Stimulated activated CD8-positive, alpha-beta memory T cell treated with anti-CD3 and anti-CD28 coated beads, Interleukin-4, amount 100 ng/mL, for 1 hour (primary cell): ENCODE data around the gene ZNF830.
"Not testable (repeated sequence)": the region's sequence is repeated elsewhere in the genome, so short reads cannot be mapped to it uniquely, and the experiment has no call there.

Source experiments
- DNase-seq, 2 donors: peaks; one replicate each; pipeline ENCODE4 v3.0.0-alpha.2; 2020; ENCODE audit warnings: low read depth in 2 of 2, low spot score in 1 of 2

The ZNF830 gene

DNA sequence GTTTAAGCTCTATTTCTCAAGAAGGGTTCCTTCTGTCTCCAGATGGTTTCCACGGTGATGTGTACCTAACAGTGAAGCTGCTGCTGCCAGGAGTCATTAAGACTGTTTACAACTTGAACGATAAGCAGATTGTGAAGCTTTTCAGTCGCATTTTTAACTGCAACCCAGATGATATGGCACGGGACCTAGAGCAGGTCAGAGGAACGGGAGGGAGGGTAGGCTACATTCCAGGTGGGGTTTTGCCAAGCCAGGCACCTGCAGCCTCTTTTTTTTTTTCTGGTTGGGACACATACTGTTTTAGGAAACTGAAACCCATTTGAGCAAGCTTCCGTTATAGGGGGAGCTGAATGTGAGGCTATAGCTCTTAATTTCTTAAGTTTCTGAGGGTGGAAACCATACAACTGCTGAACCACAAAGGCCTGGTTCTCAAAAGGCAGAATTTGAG, 29.6 kb downstream of the ZNF830 start:
- DNase-seq: no peak

DNA sequence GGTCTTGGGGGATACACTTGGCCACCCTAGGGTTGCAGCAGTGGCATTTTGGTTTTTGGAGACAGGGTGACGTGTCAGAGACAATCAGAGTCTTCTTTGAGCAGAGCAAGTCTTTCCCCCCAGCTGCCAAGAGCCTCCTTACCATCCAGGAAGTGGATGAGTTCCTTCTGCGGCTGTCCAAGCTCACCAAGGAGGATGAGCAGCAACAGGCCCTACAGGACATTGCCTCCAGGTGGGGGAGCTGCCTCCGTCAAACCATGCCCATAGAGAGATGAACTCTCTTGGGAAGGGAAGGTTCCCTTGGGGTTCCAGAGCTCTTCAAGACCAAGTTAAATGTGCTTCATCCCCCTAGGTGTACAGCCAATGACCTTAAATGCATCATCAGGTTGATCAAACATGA, 30.3 kb downstream of the ZNF830 start:
- DNase-seq: no peak

DNA sequence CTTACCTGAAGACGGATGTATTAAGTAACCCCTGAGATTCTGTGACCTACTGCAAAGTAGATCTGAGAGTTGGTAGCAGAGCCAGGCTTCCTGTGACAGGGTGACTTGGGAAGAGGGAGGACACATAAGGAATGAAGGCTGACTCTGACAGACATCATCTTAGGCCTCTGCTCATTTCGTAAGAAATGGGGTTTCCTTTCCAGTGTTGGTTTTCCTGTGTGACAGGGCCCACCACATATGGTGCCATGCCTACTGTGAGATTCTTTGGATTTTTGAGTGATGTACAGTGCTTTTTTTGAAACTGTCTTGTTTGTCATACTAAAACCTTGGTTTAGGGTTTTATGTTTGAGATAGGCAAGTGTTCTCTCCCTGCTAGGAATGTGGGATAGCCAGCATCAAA, 31.7 kb downstream of the ZNF830 start:
- DNase-seq: no peak

DNA sequence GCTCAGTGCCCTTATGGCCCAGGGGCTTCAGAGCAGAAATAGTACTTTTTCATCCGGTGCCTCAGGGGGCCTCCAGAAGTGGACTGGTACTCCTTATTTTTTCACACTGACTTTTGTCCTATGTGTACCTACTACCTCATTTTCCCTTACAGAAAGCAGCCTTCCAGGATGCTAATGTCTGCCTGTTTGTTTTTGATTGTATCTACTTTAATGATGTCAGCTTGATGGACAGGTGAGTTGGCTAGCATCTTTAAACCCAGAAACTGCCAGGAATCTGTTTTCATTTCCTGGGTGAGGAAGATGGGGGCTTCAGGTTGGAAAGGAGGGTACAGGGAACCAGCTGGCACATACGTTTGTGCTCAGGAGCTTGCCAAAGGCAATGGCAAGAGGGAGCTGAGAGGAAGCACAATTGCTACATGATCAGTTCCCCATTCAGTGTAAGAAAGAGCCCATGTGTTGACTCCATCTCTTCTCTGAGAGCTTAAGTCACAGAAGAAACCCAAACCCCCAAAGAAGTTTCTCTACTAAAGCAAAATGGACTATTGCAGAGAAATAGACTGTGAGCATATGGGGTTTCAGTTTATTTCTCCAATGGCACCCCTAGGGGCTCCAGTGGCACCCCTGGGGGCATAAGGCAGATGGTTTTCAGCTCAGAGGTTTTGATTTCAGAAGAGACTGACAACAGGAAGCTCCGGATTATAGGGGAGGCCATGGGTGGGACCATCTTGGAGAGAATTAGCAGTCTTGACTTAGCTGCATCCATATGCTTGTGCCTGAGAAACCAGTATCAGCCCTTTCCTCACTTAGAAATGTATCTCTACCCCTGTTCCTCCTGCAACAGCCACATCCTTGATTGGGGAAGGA, 35.3 kb downstream of the ZNF830 start:
- DNase-seq: no peak

DNA sequence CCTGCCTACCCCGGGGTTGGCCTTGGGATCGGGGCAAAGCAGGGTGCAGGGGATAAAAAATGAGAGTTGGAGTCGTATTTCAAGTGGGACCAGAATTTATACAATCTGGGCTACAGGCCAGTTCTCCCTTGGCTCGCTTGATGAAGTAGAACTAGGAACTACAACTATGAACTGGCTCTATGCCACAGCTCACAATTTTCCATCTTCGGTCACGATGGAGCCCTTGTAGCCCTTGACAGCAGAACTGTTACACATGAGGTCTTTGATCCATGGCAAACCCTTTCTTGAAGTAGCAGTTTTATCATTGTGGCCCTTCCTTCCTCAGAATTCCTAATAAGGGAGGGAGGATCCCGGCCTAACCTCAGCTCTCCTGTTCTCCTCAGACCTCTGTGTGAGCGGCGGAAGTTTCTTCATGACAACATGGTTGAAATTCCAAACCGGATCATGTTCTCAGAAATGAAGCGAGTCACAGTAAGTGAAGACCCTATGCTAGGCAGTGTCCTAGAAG, 36.1 kb downstream of the ZNF830 start:
- DNase-seq: no peak

DNA sequence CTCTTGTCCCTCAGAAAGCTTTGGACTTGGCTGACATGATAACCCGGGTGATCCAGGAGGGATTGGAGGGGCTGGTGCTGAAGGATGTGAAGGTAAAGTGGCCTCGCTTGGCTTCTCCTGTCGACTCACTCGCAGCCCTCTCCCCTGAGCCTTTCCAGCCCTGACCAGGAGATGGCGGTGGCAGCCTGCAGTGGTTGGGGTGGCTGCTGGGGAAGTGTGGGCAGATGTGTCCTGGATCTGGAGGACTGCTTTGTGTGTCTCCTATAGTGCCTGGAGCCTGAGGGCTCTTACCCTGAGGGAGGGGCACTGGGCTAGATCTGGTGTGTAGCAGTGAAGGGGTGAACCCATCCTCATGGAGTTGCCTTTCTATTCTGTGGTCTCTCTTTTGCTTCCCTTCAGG, 36.9 kb downstream of the ZNF830 start:
- DNase-seq: peak; percentile 35 to 64

DNA sequence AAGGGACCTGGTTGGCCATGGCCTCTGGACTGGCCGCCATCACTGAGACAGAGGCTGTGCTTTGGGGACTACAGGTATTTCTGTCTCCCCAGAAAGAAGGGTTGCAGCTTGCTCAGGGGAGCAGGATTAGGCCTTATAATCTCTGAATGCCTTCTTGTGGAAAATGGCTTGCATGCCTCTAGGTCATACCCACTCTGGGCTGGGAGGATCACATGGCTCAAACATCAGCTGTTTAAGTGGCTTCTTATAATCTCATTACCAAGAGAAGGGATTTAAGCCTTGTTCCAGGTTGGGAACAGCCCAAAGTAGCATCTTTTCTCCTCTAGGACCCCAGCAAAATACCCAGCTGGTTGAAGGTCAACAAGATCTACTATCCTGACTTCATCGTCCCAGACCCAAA, 38.1 kb downstream of the ZNF830 start:
- no peak for DNase-seq

DNA sequence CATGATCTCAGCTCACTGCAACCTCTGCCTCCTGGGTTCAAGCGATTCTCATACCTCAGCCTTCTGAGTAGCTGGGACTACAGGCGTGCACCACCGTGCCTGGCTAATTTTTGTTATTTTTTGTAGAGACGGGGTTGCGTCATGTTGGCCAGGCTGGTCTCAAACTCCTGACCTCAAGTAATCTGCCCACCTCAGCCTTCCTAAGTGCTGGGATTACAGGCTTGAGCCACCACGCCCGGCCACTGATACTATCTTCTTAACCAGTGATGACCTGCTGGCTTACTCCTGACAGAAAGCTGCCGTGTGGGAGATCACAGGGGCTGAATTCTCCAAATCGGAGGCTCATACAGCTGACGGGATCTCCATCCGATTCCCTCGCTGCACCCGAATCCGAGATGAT, 39.6 kb downstream of the ZNF830 start:
- not testable (repeated sequence) for DNase-seq

DNA sequence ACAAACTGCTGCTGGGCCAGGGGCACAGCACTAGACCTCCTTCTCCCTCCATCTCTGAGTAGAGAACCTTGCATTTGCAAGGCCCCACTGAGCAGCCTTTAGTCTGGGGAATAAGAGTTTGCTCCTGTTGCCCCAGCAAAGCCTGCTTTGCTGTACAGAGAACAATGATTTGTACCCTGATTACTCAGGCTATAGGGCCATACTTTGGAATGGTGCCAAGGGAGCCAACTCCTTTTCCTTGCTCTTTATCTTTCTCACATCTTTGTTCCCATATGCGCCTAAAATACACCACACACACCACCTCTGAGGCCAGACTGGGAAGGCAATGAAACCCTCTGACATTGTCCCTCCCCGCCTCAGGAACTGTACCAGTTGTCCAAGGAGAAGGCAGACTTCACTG, 40.2 kb downstream of the ZNF830 start:
- DNase-seq: no peak

DNA sequence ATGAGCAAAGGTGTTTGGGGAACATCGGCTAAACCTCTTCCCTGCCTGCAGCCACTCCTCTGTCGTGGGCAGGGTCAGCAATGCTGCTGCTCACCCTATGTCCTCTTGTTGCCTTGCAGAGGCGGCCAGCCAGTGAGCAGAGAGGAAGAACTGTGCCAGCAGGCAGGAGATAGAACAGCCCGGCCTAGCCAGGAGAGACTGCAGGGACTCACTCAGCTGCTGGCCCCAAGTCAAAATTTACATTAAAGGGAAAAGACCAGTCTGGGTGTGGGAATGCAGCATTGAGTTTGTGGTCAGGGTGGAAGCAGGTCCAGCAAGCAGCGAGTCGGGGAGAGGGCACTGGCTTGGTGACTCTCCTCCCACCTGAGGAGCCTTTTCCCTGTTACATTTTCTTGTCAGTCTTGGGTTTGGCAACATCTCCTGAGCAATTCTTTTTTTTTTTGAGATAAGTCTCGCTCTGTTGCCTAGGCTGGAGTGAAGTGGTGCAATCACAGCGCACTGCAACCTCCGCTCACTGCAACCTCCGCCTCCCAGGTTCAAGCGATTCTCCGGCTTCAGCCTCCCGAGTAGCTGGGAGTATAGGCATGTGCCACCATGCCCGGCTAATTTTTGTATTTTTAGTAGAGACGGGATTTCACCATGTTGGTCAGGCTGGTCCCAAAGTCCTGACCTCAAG, 41.7 kb downstream of the ZNF830 start:
- DNase-seq: no peak

DNA sequence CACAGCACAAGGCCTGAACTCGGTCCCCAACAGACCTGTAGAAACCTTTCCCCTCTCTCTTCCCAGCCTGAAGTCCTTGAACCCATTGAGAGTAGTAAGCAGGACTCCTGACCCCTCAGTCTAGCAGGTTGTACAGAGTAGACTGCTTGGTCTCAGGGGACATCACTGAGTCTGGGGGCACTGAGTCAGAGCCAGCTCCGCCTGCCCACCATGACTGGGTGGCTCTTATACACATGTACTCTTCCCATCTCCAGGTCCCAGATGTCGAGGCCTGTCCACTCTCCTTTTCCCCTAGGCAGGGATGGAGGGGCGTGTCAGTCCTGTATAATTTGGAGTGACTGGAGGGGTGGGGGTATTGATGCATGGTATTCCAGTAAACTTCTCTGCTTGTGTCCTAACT, 42.4 kb downstream of the ZNF830 start:
- DNase-seq: no peak

DNA sequence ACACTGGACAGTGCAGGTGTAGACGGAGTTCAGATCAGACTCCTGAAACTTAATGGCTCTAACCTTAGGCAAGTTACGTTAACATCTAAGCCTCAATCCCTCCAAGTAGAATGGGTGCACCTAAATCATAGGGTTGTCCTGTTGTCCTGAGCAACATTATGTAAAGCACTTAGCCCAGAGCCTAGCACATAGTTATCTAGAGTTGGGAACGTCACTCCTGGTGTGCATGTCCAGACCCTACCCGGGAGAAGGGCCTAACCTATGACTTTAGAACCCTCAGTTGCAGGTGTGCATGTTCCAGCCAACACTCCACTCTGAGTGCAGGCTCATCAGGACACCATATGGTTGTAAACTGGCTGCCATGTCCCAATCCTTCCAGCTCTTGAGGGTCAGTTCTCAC, 45.0 kb downstream of the ZNF830 start:
- DNase-seq: no peak

DNA sequence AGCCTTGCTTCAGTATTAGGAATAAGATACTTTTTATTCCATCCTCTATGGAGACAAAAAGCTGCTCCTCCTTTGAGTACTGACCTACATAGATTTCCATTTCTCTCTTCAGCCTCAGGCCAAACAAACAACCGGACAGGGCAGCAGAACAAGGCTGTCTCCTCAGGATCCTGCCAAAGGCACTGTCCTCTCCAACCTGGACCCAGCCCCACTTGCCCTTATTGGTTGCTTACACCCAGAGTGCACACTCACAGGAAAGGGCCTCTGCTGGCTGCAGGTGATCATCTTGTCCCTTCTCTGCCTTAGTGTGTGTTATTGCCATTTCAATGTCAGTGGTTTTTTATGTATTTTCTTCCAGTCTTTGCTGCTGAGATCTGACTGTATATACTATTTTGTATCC, 45.6 kb downstream of the ZNF830 start:
- no peak for DNase-seq

DNA sequence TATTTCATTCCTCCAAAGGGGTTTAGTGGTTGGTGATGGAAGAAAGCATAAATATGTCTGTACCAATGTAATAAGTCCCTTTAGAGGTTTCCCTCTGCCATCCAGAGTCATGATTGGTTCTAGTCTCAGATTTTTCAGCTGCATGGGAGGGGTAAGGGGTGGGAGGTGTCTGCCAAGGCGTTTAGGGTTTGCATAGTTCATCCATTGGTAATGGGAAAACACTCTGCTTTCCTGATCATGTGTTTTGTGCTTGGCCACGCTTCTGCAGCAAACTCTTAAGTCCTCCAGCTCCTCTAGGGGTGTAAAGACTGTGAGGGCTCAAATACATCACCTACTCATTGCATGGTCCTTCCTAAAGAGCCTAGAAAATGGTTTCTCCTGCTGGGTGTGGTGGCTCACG, 48.8 kb downstream of the ZNF830 start:
- DNase-seq: no peak

DNA sequence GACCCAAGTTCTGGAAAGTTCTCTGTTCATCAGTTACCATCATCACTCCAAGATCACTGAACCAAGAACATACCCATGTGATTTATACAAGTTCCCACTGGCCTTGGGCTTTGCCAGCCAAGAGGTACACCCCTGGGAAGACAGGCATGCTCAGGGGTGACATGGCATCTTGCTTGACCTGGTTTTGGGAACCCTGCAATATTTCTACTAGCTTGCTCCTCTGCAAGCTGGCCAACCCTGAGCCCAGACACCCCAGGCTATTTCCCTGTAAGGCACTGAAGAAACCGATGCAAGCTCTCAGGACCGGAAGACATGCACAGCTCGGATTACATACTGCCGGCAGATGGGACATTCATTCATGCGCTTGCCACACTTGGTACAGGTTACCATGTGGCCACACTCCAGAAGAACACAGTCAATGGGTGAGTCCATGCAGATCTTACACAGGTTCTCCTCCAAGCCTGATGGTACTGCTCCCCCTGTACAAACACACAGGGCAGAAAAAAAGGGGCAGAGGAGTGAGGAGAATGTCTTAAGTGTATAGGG, 50.4 kb downstream of the ZNF830 start:
- DNase-seq: no peak
